HEK293T (cell line): ENCODE measurements around the gene PSMD6.

ENCODE experiments used
- CTCF ChIA-PET: fragments of 350-600 bp; formaldehyde crosslinking; extraction: SDS; loops from one replicate; lab custom pipeline; 2021; ENCODE audit warnings: antibody characterized with exemption, inconsistent platforms; lab: Yijun Ruan, JAX
- POLR2A ChIA-PET: fragments of 350-600 bp; formaldehyde crosslinking; extraction: SDS; loops from one replicate; lab custom pipeline; 2020; ENCODE audit warnings: antibody characterized with exemption, inconsistent platforms; lab: Yijun Ruan, JAX
- DNase-seq: peaks from one replicate; pipeline ENCODE4 v3.0.0; 2012; ENCODE audit warnings: mixed read lengths; ENCODE audit errors: extremely low spot score
- ARNT ChIP-seq: fragments of 450-650 bp; IDR thresholded peaks from 2 replicates; pipeline ENCODE4 v1.6.1; 2017; ENCODE audit warnings: mild to moderate bottlenecking
- BHLHE40 ChIP-seq: fragments of 450-650 bp; IDR thresholded peaks from 2 replicates; pipeline ENCODE4 v1.6.1; 2016; ENCODE audit warnings: mild to moderate bottlenecking, moderate library complexity, borderline replicate concordance
- CTBP1 ChIP-seq: fragments of 450-650 bp; IDR thresholded peaks from 2 replicates; pipeline ENCODE4 v1.6.1; 2016; ENCODE audit warnings: borderline replicate concordance
- ELF4 ChIP-seq: fragments of 450-650 bp; IDR thresholded peaks from 2 replicates; pipeline ENCODE4 v1.6.1; 2017; ENCODE audit warnings: antibody characterized with exemption
- FOXA1 ChIP-seq: fragments of 450-650 bp; IDR thresholded peaks from 2 replicates; pipeline ENCODE4 v1.6.1; 2016; ENCODE audit warnings: mild to moderate bottlenecking
- FOXK2 ChIP-seq: fragments of 450-650 bp; IDR thresholded peaks from 2 replicates; pipeline ENCODE4 v1.6.1; 2016; ENCODE audit warnings: mild to moderate bottlenecking
- FOXM1 ChIP-seq: fragments of 450-650 bp; IDR thresholded peaks from 2 replicates; pipeline ENCODE4 v1.6.1; 2017; ENCODE audit warnings: mild to moderate bottlenecking, borderline replicate concordance
- HDGF ChIP-seq: fragments of 450-650 bp; IDR thresholded peaks from 2 replicates; pipeline ENCODE4 v1.6.1; 2017; ENCODE audit warnings: antibody characterized with exemption, borderline replicate concordance
- L3MBTL2 ChIP-seq: fragments of 450-650 bp; conservative IDR thresholded peaks from 2 replicates; pipeline ENCODE4 v1.6.1; 2016; ENCODE audit warnings: mild to moderate bottlenecking
- LEF1 ChIP-seq: fragments of 450-650 bp; IDR thresholded peaks from 2 replicates; pipeline ENCODE4 v1.6.1; 2017; ENCODE audit warnings: mild to moderate bottlenecking, borderline replicate concordance
- NFRKB ChIP-seq: fragments of 450-650 bp; IDR thresholded peaks from 2 replicates; pipeline ENCODE4 v1.6.1; 2016; ENCODE audit warnings: mild to moderate bottlenecking, moderate library complexity
- SP1 ChIP-seq: fragments of 450-650 bp; IDR thresholded peaks from 2 replicates; pipeline ENCODE4 v1.6.1; 2017
- SUZ12 ChIP-seq: fragments of 450-650 bp; IDR thresholded peaks from 2 replicates; pipeline ENCODE4 v1.6.1; 2016; ENCODE audit warnings: mild to moderate bottlenecking
- TARDBP ChIP-seq: fragments of 450-650 bp; IDR thresholded peaks from 2 replicates; pipeline ENCODE4 v1.6.1; 2016
- ZNF384 ChIP-seq: fragments of 450-650 bp; IDR thresholded peaks from 2 replicates; pipeline ENCODE4 v1.6.1; 2016
- TF ChIP-seq, protein P1 (sequence below): fragments of 450-650 bp; IDR thresholded peaks from 2 replicates; pipeline ENCODE4 v1.6.1; 2016

Gene PSMD6

DNA sequence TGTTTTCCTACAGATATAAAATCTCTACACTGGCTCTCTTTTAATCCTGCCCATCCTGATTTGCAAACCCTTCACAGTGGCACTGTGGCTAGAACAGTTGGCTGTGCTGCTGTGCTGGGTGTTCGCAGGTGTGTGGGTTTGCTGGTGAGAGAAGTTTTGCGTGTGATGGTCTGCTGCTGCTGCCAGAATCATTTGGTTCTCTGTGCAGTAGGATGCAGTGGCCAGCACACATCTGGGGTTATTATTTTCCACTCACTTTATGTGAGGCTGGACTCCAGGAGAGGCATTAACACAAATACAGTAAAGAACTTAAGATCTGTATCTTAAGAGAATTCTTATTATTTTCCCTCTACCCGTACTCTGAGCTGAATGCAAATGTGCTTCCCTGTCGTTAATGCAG lies 16.0 kb upstream of the PSMD6 start:
- ChIA-PET CTCF (interaction anchor here (0.5 to 0.6 kb wide), 2 partner anchors 13 to 70 kb away, joined by 3 read pairs; no protein-coding TSS in a partner anchor), POLR2A (interaction anchor here (1.1 kb wide), 1 partner anchor 13 kb away, joined by 3 read pairs; no protein-coding TSS in a partner anchor)
- no peak for TF ChIP-seq TARDBP
- TF ChIP-seq SUZ12, result no peak
- no peak for TF ChIP-seq FOXK2
- TF ChIP-seq HDGF, result no peak
- no peak for DNase-seq

DNA sequence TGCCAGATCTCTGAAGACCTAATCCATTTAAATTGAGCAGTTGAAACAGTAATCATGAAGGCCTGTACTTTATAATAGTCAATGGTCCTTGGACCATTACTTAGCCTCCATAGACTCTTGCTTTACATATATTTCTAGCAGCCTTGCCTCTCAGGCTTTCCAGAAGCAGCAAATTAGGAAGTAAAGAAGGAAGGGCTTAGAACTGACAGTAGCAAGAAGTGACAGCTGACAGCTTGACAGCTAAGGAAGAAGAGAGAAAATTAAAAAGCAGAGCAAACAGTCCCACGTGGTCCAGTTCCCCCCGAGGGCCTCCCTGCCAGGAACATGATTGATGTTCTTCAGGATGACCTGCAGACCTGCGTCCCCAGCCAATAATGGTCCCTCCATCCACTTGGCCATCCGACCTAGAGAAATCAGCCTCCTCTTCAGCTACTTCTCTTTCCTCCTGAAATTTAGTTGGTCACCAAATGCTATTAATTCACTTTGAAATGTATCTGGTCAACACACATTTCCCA lies 15.0 kb upstream of the PSMD6 start:
- no peak for TF ChIP-seq SP1
- TF ChIP-seq, protein P1, sequence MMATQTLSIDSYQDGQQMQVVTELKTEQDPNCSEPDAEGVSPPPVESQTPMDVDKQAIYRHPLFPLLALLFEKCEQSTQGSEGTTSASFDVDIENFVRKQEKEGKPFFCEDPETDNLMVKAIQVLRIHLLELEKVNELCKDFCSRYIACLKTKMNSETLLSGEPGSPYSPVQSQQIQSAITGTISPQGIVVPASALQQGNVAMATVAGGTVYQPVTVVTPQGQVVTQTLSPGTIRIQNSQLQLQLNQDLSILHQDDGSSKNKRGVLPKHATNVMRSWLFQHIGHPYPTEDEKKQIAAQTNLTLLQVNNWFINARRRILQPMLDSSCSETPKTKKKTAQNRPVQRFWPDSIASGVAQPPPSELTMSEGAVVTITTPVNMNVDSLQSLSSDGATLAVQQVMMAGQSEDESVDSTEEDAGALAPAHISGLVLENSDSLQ, result peak; percentile 41; the same call in 1 of the 2 replicates
- CTCF ChIA-PET, result no interaction called here
- POLR2A ChIA-PET, result no interaction called here
- DNase-seq, result no peak

- TF ChIP-seq LEF1 (no peak), ARNT (no peak), CTBP1 (no peak)
- ChIA-PET CTCF (no interaction called here), POLR2A (no interaction called here)
- DNase-seq, result no peak
Measured at GRCh38 chr3:64037084-64037483, 13.8 kb upstream of the PSMD6 start.

- POLR2A ChIA-PET, result interaction anchor here (1.1 kb wide), 1 partner anchor 191 kb away, joined by 3 read pairs; no protein-coding TSS in a partner anchor
- CTCF ChIA-PET, result no interaction called here
- TF ChIP-seq SUZ12 (no peak), BHLHE40 (no peak), SP1 (no peak), FOXA1 (no peak), ELF4 (no peak), ZNF384 (no peak), ARNT (no peak), HDGF (no peak), L3MBTL2 (no peak), FOXM1 (no peak), LEF1 (no peak), FOXK2 (no peak), CTBP1 (no peak), TARDBP (no peak), NFRKB (no peak)
- TF ChIP-seq, protein P1, result no peak
- DNase-seq, result no peak
Measured at GRCh38 chr3:64033069-64033468, 9.8 kb upstream of the PSMD6 start.

DNA sequence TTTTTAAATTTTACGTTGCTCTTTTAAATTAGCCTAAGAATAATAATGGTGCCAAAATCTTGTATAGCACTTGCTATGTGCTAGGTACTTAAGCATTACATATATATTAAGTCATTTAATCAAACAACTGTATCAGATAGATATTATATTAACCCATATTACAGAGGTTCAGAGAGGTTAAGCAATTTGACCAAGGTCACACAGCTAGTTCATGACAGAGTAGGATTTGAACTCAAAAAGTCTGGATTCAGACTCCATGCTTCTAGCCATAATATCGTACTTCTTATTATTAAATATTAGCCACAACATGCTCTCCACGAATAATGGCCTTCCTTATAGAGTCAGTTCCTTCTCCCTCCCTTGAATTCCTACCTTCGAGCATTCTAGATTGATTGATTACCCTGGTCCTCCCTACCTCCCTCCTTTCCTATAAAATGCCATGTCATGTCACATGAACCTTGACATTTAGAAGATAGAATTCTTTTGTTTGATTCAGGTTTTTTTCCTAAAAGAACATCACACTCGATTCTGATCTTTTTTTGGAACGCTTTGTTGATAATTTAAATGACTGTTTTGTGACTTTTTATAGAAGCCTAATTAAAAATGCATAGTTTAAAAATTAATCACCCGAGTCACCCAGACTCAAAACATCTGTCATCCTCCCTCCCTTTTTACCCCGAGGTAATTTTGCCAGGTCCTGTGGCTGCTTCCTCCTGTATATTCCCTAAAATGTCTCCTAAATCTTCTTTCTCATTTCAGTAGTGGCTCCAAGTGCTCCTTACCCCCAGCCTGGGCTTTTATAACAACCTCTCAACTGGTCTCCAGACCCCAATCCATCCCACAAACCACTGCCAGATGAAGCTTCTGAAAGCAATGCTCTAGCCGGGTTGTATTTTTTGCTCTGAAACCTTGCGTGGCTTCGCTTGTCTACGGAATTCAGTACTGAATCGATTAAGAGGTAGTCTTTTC lies 8.5 kb upstream of the PSMD6 start:
- CTCF ChIA-PET, result interaction anchor here (1.0 kb wide), 1 partner anchor 133 kb away, joined by 4 read pairs; no protein-coding TSS in a partner anchor
- POLR2A ChIA-PET, result no interaction called here
- no peak for TF ChIP-seq NFRKB
- no peak for TF ChIP-seq ZNF384
- no peak for TF ChIP-seq SUZ12
- no peak for TF ChIP-seq ARNT
- no peak for DNase-seq

GRCh38 chr3:64030741-64031140 lies 7.4 kb upstream of the PSMD6 start:
- CTCF ChIA-PET, result interaction anchor here (0.6 to 1.4 kb wide), 6 partner anchors 134 to 350 kb away, joined by 3 to 6 read pairs (median 4); no protein-coding TSS in a partner anchor
- TF ChIP-seq CTBP1, result no peak
- no peak for TF ChIP-seq FOXM1
- TF ChIP-seq L3MBTL2, result peak; percentile 58

DNA sequence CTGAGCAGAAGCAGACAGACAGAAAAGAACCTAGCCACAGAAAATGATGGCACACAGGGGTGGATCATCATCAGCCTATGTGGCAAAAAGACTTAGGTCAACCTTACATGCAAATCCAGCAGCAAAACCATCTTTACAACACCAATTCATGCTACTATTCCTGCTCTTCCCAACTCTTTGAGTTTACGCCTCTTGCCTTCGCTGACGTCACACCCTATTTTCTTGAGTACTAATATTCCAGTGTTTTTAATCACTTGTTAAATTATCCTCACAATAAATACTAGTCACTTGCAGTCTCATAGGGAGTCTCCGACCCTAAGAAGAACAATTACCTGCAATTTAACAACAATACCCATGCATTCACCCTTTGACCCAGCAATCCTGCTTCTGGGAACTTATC lies 6.0 kb upstream of the PSMD6 start:
- CTCF ChIA-PET, result interaction anchor here (1.4 kb wide), 1 partner anchor 137 kb away, joined by 3 read pairs; no protein-coding TSS in a partner anchor
- POLR2A ChIA-PET, result no interaction called here
- DNase-seq, result no peak
- TF ChIP-seq TARDBP (no peak), ZNF384 (no peak), NFRKB (no peak)

More at GRCh38 chr3:64030741-64031140, 7.4 kb upstream of the PSMD6 start:
- POLR2A ChIA-PET, result no interaction called here
- DNase-seq, result peak; percentile 83

DNA sequence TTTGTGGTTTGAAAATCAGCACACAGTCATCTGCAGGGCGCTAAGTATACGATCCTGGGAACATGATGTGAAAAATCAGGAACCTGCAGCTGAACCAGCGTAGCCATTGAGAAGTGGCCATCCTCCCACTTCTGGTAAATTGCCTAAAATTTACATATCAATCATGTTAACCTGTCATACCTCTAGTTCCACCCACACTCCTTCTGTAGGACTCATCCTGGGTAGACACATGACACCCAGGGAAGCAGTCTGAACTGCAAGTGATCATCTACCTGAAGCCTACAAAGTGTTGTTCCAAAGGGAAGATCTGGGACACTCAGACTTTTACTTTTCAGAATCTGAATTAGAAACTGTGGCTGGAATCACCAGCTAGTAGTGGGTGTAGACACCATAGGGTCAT lies 5.5 kb upstream of the PSMD6 start:
- ChIA-PET POLR2A (no interaction called here), CTCF (no interaction called here)
- TF ChIP-seq HDGF, result no peak
- no peak for TF ChIP-seq TARDBP
- no peak for TF ChIP-seq ARNT
- no peak for TF ChIP-seq ZNF384
- no peak for TF ChIP-seq ELF4
- TF ChIP-seq SP1, result no peak
- no peak for TF ChIP-seq LEF1
- TF ChIP-seq BHLHE40, result no peak
- no peak for TF ChIP-seq FOXA1
- TF ChIP-seq, protein P1, result no peak
- TF ChIP-seq FOXM1, result no peak
- no peak for TF ChIP-seq NFRKB
- no peak for DNase-seq
